Esophagus muscularis mucosa (tissue), 4 donors: ENCODE results near the gene NOS1.

Source experiments
- CTCF ChIP-seq, 3 experiments: fragments of 200-600 bp in 2 of 3; fragments of 450-650 bp in 1 of 3; sonication (generic) in 2 of 3; IDR thresholded peaks; one replicate each; pipeline ENCODE4 v1.5.1; 2017 to 2019; ENCODE audit warnings: antibody characterized with exemption in 3 of 3, mild to moderate bottlenecking in 2 of 3, moderate library complexity in 1 of 3
- EP300 ChIP-seq: sonication (generic); formaldehyde crosslinking; IDR thresholded peaks from one replicate; pipeline ENCODE4 v1.6.1; 2017; ENCODE audit warnings: antibody characterized with exemption
- POLR2A ChIP-seq: fragments of 450-650 bp; IDR thresholded peaks from one replicate; pipeline ENCODE4 v1.6.1; 2017; ENCODE audit warnings: antibody characterized with exemption, moderate library complexity, mild to moderate bottlenecking, low read depth
- POLR2AphosphoS5 ChIP-seq, 2 donors: sonication (generic); formaldehyde crosslinking; IDR thresholded peaks; one replicate each; pipeline ENCODE4 v1.6.1; 2017; ENCODE audit warnings: antibody characterized with exemption in 2 of 2

- TF ChIP-seq POLR2A (no peak), CTCF (IDR thresholded peaks at IDR 0.05) (no peak), POLR2AphosphoS5 (IDR thresholded peaks at IDR 0.05) (no peak), EP300 (no peak)
Measured at GRCh38 chr12:117172168-117172567, 189.3 kb downstream of the NOS1 start.
